ENCODE measurements around the gene PTCH1. TPM values are rescaled to one million over a fixed set of nuclear protein-coding genes. Genes with fewer than 3 reads are reported as not detected.

Gene PTCH1
- total and polyA plus RNA-seq, 2 experiments from 2014 or later = 36.8 to 44.1 TPM

- TF ChIP-seq CTCF (IDR thresholded peaks at IDR 0.05; ENCODE audit: poor library complexity) = no peak
- 97% methylated on average over 1 of the region's 1 CpG for WGBS (ENCODE audit: low lambda C conversion rate, missing lambda C conversion rate)
- DNase-seq (ENCODE audit: low spot score) = no peak
- Histone ChIP-seq H3K4me1 (ENCODE audit: insufficient read depth) (no peaks in the 10 kb centered on the region), H3K4me2 (no peak overlapping the region), H3K79me2 (no peaks in the 10 kb centered on the region), H3K27ac (no peak overlapping the region), H3K9me2 (replicated peaks; ENCODE audit: insufficient read depth) (no peaks in the 10 kb centered on the region), H4K20me1 (ENCODE audit: insufficient read depth, poor library complexity, severe bottlenecking) (no peaks in the 10 kb centered on the region), H2AFZ (no peak overlapping the region), H3K9me3 (ENCODE audit: low read depth) (no peaks in the 10 kb centered on the region), H3K4me3 (no peak overlapping the region), H3K36me3 (replicated peaks; ENCODE audit: insufficient read depth, low read depth) (no peaks in the 10 kb centered on the region), H3K27me3 (no peaks in the 10 kb centered on the region)
Observed at GRCh38 chr9:95431286-95431685, 85.5 kb downstream of the PTCH1 start.

GRCh38 chr9:95429948-95430620, 86.7 kb downstream of the PTCH1 start:
- Histone ChIP-seq H3K9me2 (replicated peaks; ENCODE audit: insufficient read depth) (no peaks in the 10 kb centered on the region), H3K27ac (no peak overlapping the region), H3K79me2 (no peaks in the 10 kb centered on the region), H3K4me3 (no peak overlapping the region), H3K27me3 (no peaks in the 10 kb centered on the region), H3K9me3 (ENCODE audit: low read depth) (no peaks in the 10 kb centered on the region), H3K36me3 (replicated peaks; ENCODE audit: insufficient read depth, low read depth) (no peaks in the 10 kb centered on the region), H4K20me1 (ENCODE audit: insufficient read depth, poor library complexity, severe bottlenecking) (no peaks in the 10 kb centered on the region), H3K4me1 (ENCODE audit: insufficient read depth) (peaks cover 3% of the 10 kb centered on the region), H3K4me2 (no peak overlapping the region), H2AFZ (no peak overlapping the region)
- DNase-seq (ENCODE audit: low spot score) = no peak
- TF ChIP-seq EZH2phosphoT487 (IDR thresholded peaks at IDR 0.05; ENCODE audit: low read depth, severe bottlenecking, unreplicated experiment) = no peak
- TF ChIP-seq EZH2 (IDR thresholded peaks at IDR 0.05; ENCODE audit: borderline replicate concordance) = no peak
- no peak for TF ChIP-seq CTCF (IDR thresholded peaks at IDR 0.05; ENCODE audit: poor library complexity)
- 90% methylated on average over 7 of the region's 7 CpGs for WGBS (ENCODE audit: low lambda C conversion rate, missing lambda C conversion rate)

GRCh38 chr9:95429096-95429495, 87.7 kb downstream of the PTCH1 start:
- 96% methylated on average over 10 of the region's 10 CpGs for WGBS (ENCODE audit: low lambda C conversion rate, missing lambda C conversion rate)
- Histone ChIP-seq H3K27me3 (no peaks in the 10 kb centered on the region), H4K20me1 (ENCODE audit: insufficient read depth, poor library complexity, severe bottlenecking) (no peaks in the 10 kb centered on the region), H3K4me3 (no peak overlapping the region), H3K4me2 (no peak overlapping the region), H3K9me2 (replicated peaks; ENCODE audit: insufficient read depth) (no peaks in the 10 kb centered on the region), H3K79me2 (peaks cover 8% of the 10 kb centered on the region), H2AFZ (no peak overlapping the region), H3K9me3 (ENCODE audit: low read depth) (no peaks in the 10 kb centered on the region), H3K36me3 (replicated peaks; ENCODE audit: insufficient read depth, low read depth) (no peaks in the 10 kb centered on the region), H3K27ac (no peak overlapping the region), H3K4me1 (ENCODE audit: insufficient read depth) (peaks cover 3% of the 10 kb centered on the region)
- no peak for DNase-seq (ENCODE audit: low spot score)
- TF ChIP-seq CTCF (IDR thresholded peaks at IDR 0.05; ENCODE audit: poor library complexity) = no peak
- no peak for TF ChIP-seq EZH2phosphoT487 (IDR thresholded peaks at IDR 0.05; ENCODE audit: low read depth, severe bottlenecking, unreplicated experiment)
- TF ChIP-seq EZH2 (IDR thresholded peaks at IDR 0.05; ENCODE audit: borderline replicate concordance) = no peak

Data from hepatocyte (in vitro differentiated cells).